Common myeloid progenitor, CD34-positive (primary cell): ENCODE results near the gene SOCS7.

Experiments used
- CTCF ChIA-PET: fragments of 350-600 bp; sonication (Branson Sonifier 250); formaldehyde crosslinking; loops from one replicate; lab custom pipeline; 2021; ENCODE audit warnings: antibody characterized with exemption; lab: Charles Lee
- POLR2A ChIA-PET: fragments of 350-600 bp; sonication (Branson Sonifier 250); formaldehyde crosslinking; loops from one replicate; lab custom pipeline; 2021; ENCODE audit warnings: antibody characterized with exemption; lab: Charles Lee
- DNase-seq, 3 donors: peaks; one replicate each; pipeline versions ENCODE4 v3.0.0 to v3.0.0-alpha.2; 2013
- H3K27ac ChIP-seq, 2 experiments: 1 replicate in 1 of 2; 2 replicates in 1 of 2; pipeline ENCODE4 v1.7.0; 2013; ENCODE audit warnings: inconsistent platforms in 2 of 2, low read length in 2 of 2, mild to moderate bottlenecking in 2 of 2, low read depth in 1 of 2, moderate library complexity in 1 of 2; ENCODE audit not compliant: severe bottlenecking in 2 of 2, insufficient read depth in 1 of 2, poor library complexity in 1 of 2
- H3K27me3 ChIP-seq, 5 experiments: replicated peaks in 2 of 5; 1 replicate in 3 of 5; 2 replicates in 2 of 5; pipeline versions ENCODE4 v1.6.1 to v1.7.0; 2013; ENCODE audit warnings: low read length in 4 of 5, mild to moderate bottlenecking in 2 of 5, moderate library complexity in 2 of 5, inconsistent platforms in 1 of 5; ENCODE audit not compliant: insufficient read depth in 5 of 5, control insufficient read depth in 4 of 5
- H3K36me3 ChIP-seq, 4 experiments: 1 replicate in 2 of 4; 2 replicates in 2 of 4; pipeline versions ENCODE4 v1.6.1 to v1.7.0; 2013; ENCODE audit warnings: low read length in 3 of 4, control low read depth in 1 of 4, mild to moderate bottlenecking in 1 of 4; ENCODE audit not compliant: control insufficient read depth in 4 of 4, insufficient read depth in 4 of 4
- H3K4me1 ChIP-seq, 4 experiments: 1 replicate in 3 of 4; 2 replicates in 1 of 4; pipeline versions ENCODE4 v1.6.1 to v1.7.1; 2013; ENCODE audit warnings: low read length in 3 of 4, mild to moderate bottlenecking in 3 of 4, control low read depth in 1 of 4, inconsistent platforms in 1 of 4, moderate library complexity in 1 of 4; ENCODE audit not compliant: control insufficient read depth in 4 of 4, insufficient read depth in 4 of 4; ENCODE audit errors: control extremely low read depth in 1 of 4
- H3K4me3 ChIP-seq, 7 experiments: 1 replicate in 4 of 7; 2 replicates in 3 of 7; pipeline versions ENCODE4 v1.5.1 to v1.7.0; 2013; ENCODE audit warnings: mild to moderate bottlenecking in 7 of 7, low read length in 6 of 7, moderate library complexity in 6 of 7, inconsistent platforms in 2 of 7, low read depth in 2 of 7, control low read depth in 1 of 7; ENCODE audit not compliant: insufficient read depth in 4 of 7, control insufficient read depth in 1 of 7; ENCODE audit errors: extremely low read depth in 1 of 7
- H3K9me3 ChIP-seq, 5 experiments: 1 replicate in 4 of 5; 2 replicates in 1 of 5; pipeline versions ENCODE4 v1.6.1 to v1.7.1; 2013; ENCODE audit warnings: low read length in 4 of 5, mild to moderate bottlenecking in 2 of 5, inconsistent platforms in 1 of 5, low read depth in 1 of 5, moderate library complexity in 1 of 5; ENCODE audit not compliant: control insufficient read depth in 4 of 5, insufficient read depth in 2 of 5; ENCODE audit errors: control extremely low read depth in 1 of 5
- WGBS: methylation state at CpG from one replicate; pipeline ENCODE4 v1.1.5; 2013; ENCODE audit not compliant: insufficient coverage; 5-methylcytosine and 5-hydroxymethylcytosine counted together

Gene SOCS7

DNA sequence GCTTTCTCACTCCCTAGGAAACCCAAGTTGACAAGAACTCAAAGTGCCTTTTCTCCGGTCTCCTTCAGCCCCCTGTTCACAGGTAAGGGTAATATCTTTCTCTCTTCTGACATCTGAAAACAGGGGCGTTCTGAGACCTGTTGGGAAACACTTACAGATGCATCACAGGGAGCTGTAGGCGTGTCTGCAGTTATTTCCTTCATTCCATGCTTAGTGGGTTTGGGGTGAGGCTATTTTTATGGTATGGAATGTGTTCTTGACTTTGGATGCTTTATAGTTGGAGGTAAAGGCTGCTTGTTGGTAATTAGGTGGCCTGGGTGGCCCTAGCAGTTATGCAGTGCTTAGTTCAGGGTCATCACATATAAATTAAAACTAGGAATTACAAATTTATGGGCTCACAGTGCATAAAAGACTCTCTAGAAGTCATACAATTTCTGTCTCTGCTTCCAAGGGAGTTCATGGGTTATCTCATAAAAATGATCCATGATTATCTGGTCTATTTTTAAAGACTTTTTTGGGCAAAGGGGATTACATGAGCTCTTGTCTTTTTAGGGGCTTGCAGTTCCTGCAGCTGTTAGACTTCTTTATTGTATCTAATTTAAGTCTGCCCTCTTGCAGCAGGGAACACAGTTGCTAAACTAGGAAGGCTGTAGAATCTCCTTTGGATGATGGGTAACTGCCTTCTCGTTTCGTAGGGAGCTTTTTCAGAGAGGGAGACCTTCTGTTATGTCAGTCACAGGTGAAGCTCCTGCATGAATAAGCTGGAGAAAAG lies 10.2 kb downstream of the SOCS7 start:
- H3K9me3 ChIP-seq = no peaks in the 10 kb centered on the region
- H3K4me1 ChIP-seq = no peaks in the 10 kb centered on the region
- H3K36me3 ChIP-seq = peaks cover 7 to 33% (median 20%) of the 10 kb centered on the region in 4 experiments
- ChIA-PET POLR2A (no interaction called here), CTCF (interaction anchor here (0.8 to 2.3 kb wide), 6 partner anchors 8 to 53 kb away, joined by 3 to 7 read pairs (median 3); partner anchors contain the start of gene SOCS7)
- no peak for DNase-seq
- H3K27me3 ChIP-seq = no peaks in the 10 kb centered on the region
- WGBS = 95% methylated on average over 4 of the region's 5 CpGs
- no peak overlapping the region for H3K4me3 ChIP-seq
- H3K27ac ChIP-seq = no peak overlapping the region

DNA sequence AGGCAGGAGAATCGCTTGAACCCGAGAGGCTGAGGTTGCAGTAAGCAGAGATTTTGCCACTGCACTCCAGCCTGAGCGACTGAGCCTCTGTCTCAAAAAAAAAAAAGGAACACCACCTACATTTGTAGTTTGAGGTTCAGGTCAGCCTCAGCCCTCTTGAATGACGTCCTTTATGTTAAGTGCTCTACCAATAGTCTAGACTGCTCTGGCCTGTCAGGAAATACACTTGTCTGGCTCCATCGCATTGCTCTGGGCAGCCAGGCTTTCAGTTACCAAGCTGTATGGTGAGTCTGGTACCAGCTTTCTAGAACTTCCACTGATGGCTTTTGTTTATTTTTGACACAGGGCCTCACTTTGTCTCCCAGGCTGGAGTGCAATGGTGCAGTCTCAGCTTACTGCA lies 11.4 kb downstream of the SOCS7 start:
- CTCF ChIA-PET = interaction anchor here (0.8 to 2.7 kb wide), 3 partner anchors 8 to 52 kb away, joined by 4 to 12 read pairs (median 7); no protein-coding TSS in a partner anchor

DNA sequence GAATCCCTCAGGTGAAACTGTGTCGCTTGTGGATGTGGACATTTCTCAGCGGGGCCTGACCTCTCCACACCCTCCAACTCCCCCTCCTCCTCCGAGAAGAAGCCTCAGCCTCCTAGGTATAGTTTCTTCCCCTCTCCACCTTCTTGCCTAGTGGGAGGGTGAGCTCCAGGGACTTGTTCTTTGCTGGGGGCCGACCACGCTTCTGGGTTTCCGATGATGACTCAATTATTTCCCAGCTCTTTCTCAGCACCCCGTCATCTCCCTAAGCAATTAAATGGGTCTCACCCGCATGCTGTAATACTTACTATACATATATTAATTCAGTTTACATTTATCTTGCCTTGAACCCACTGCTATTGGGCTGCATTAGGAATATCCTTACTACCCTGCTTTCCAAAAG lies 13.1 kb downstream of the SOCS7 start:
- H3K36me3 ChIP-seq = peaks cover 12 to 51% (median 29%) of the 10 kb centered on the region in 4 experiments

More for the DNA sequence above, 11.4 kb downstream of the SOCS7 start:
- Histone ChIP-seq H3K4me1 (no peaks in the 10 kb centered on the region), H3K27me3 (no peaks in the 10 kb centered on the region), H3K36me3 (peaks cover 7 to 39% (median 20%) of the 10 kb centered on the region in 4 experiments), H3K9me3 (no peaks in the 10 kb centered on the region), H3K27ac (no peak overlapping the region), H3K4me3 (no peak overlapping the region)
- WGBS = 96% methylated on average over 5 of the region's 5 CpGs
- POLR2A ChIA-PET = no interaction called here
- no peak for DNase-seq

DNA sequence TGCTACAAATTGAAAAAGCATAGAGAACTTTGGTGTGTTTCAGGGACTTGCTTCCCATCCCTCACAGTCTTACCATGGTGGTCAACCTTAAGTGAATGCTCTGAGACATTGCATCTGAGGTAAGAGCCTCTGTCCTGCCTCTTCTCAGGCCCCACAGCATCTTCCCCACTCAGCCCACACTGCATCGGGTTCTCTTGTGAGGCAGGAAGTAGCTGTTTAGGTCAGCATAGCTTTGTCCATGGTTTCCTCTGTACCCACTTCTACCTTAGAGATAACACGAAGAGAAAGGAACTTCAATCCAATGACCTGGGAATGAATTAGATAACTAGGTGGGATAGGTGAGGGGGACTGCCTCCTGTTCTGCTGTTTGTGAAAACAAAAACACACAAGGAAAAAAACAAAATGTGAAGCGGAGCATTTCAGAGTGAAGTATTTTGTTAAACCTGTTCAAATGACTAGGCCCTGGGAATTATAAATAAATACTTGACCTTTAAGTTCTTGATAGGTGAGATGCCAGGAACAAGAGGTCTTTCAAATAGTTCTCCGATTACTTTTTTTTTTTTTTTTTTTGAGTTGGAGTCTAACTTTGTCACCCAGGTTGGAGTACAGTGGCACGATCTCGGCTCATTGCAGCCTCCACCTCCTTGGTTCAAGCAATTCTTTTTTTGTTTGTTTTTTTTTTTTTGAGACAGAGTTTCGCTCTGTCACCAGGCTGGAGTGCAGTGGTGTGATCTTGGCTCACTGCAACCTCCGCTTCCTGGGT lies 17.7 kb downstream of the SOCS7 start:
- CTCF ChIA-PET = interaction anchor here (2.1 to 3.0 kb wide), 2 partner anchors 20 kb away, joined by 5 to 14 read pairs; no protein-coding TSS in a partner anchor
- no peak for DNase-seq
- WGBS = 100% methylated on average over 1 of the region's 8 CpGs
- no peaks in the 10 kb centered on the region for H3K27me3 ChIP-seq
- peaks cover 14 to 63% (median 36%) of the 10 kb centered on the region in 4 experiments for H3K36me3 ChIP-seq
- no peaks in the 10 kb centered on the region for H3K4me1 ChIP-seq
- H3K9me3 ChIP-seq = no peaks in the 10 kb centered on the region
- POLR2A ChIA-PET = no interaction called here
- no peak overlapping the region for H3K27ac ChIP-seq
- H3K4me3 ChIP-seq = no peak overlapping the region

More for the DNA sequence above, 13.1 kb downstream of the SOCS7 start:
- no peak for DNase-seq
- H3K9me3 ChIP-seq = no peaks in the 10 kb centered on the region
- no peak overlapping the region for H3K4me3 ChIP-seq
- H3K27ac ChIP-seq = no peak overlapping the region
- POLR2A ChIA-PET = no interaction called here
- no peaks in the 10 kb centered on the region for H3K27me3 ChIP-seq
- CTCF ChIA-PET = interaction anchor here (1.1 to 2.8 kb wide), 5 partner anchors 10 to 50 kb away, joined by 3 to 12 read pairs (median 7); no protein-coding TSS in a partner anchor
- H3K4me1 ChIP-seq = no peaks in the 10 kb centered on the region
- WGBS = 93% methylated on average over 5 of the region's 8 CpGs

GRCh38 chr17:38379448-38379847 lies 27.8 kb downstream of the SOCS7 start:
- H3K36me3 ChIP-seq = peaks cover 4 to 32% (median 14%) of the 10 kb centered on the region in 4 experiments
- no peaks in the 10 kb centered on the region for H3K9me3 ChIP-seq
- H3K27me3 ChIP-seq = no peaks in the 10 kb centered on the region
- no peak overlapping the region for H3K27ac ChIP-seq
- H3K4me3 ChIP-seq = no peak overlapping the region
- no peak for DNase-seq
- ChIA-PET CTCF (interaction anchor here (0.8 to 3.2 kb wide), 3 partner anchors 13 to 30 kb away, joined by 3 to 20 read pairs (median 3); no protein-coding TSS in a partner anchor), POLR2A (no interaction called here)
- H3K4me1 ChIP-seq = peaks cover 0 to 4% (median under 1%) of the 10 kb centered on the region in 4 experiments
- WGBS = no CpG with 5 or more reads among the region's 1 CpG

GRCh38 chr17:38395090-38395489 lies 43.4 kb downstream of the SOCS7 start:
- ChIA-PET POLR2A (no interaction called here), CTCF (no interaction called here)
- no peak for DNase-seq
- Histone ChIP-seq H3K27ac (no peak overlapping the region), H3K9me3 (no peaks in the 10 kb centered on the region), H3K4me1 (no peaks in the 10 kb centered on the region), H3K36me3 (peaks cover 14 to 50% (median 32%) of the 10 kb centered on the region in 4 experiments), H3K27me3 (no peaks in the 10 kb centered on the region), H3K4me3 (no peak overlapping the region)
- no CpG with 5 or more reads among the region's 4 CpGs for WGBS
